Ovary (tissue), 3 donors: ENCODE measurements around the gene ADAMTS14.

Experiments
- POLR2A ChIP-seq: fragments of 450-650 bp; IDR thresholded peaks from one replicate; pipeline ENCODE4 v1.6.1; 2017; ENCODE audit warnings: antibody characterized with exemption, mild to moderate bottlenecking, moderate library complexity
- TF ChIP-seq, protein P1 (sequence below), 3 donors: fragments of 450-650 bp in 2 of 3; fragments of 200-600 bp in 1 of 3; IDR thresholded peaks; one replicate each; pipeline versions ENCODE4 v1.5.1 to v1.8.0; 2016 to 2022; ENCODE audit warnings: antibody characterized with exemption in 3 of 3, mild to moderate bottlenecking in 1 of 3
- donor health status: DM: no; HTN: no; CAD: no.

DNA sequence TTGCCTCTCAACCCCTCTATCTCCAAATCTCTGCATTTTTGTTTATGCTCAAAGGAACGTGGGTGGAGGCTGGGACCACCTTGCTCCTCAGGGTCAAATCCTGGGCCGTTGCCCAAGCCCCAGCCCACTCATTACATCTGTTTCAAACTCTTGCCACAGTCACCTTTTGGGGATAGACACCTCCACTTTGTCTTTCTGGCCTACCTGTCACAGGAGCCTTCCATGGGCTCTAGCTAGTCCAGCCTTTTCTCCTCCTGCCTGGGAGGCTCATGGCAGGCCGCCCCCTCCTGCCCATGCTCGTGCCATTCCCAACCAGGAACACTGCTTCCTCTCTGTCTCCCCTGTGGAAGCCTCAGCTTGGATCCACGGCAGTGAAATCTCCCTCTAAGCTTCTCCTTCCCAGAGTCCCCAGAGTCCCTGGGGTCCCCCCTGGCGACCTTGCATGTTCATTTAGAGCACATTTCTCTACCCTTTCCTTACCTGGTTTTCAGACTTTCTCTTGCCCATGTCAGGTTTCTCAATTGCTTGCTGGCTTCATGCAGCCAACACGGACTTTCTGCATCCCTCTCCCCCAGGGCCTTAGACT lies 2.5 kb upstream of the ADAMTS14 start:
- no peak for TF ChIP-seq POLR2A
- TF ChIP-seq, protein P1, sequence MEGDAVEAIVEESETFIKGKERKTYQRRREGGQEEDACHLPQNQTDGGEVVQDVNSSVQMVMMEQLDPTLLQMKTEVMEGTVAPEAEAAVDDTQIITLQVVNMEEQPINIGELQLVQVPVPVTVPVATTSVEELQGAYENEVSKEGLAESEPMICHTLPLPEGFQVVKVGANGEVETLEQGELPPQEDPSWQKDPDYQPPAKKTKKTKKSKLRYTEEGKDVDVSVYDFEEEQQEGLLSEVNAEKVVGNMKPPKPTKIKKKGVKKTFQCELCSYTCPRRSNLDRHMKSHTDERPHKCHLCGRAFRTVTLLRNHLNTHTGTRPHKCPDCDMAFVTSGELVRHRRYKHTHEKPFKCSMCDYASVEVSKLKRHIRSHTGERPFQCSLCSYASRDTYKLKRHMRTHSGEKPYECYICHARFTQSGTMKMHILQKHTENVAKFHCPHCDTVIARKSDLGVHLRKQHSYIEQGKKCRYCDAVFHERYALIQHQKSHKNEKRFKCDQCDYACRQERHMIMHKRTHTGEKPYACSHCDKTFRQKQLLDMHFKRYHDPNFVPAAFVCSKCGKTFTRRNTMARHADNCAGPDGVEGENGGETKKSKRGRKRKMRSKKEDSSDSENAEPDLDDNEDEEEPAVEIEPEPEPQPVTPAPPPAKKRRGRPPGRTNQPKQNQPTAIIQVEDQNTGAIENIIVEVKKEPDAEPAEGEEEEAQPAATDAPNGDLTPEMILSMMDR (IDR thresholded peaks at IDR 0.05), result no peak
